GM19351 (cell line): ENCODE measurements around the gene ADRB2.
A peak's percentile ranks its signal among the peaks of the same experiment; 100 is the strongest.
"Not testable (repeated sequence)": the region's sequence is repeated elsewhere in the genome, so short reads cannot be mapped to it uniquely, and the experiment has no call there.

Experiments used
- ATAC-seq: cut with Tn5 transposase; IDR thresholded peaks from one replicate; pipeline ENCODE4 v1.9.1; 2021; ENCODE audit warnings: mild to moderate bottlenecking, moderate library complexity; ENCODE audit not compliant: unreplicated experiment

ADRB2 gene

GRCh38 chr5:148853868-148854267, 27.5 kb downstream of the ADRB2 start:
- ATAC-seq: peak; percentile 59

- no peak for ATAC-seq
These were observed 29.0 kb downstream of the ADRB2 start for GRCh38 chr5:148855249-148856008.

GRCh38 chr5:148856009-148856367, 29.6 kb downstream of the ADRB2 start:
- no peak for ATAC-seq

- no peak for ATAC-seq
These were observed 30.0 kb downstream of the ADRB2 start for GRCh38 chr5:148856424-148856823.

- no peak for ATAC-seq
These were observed 31.1 kb downstream of the ADRB2 start for GRCh38 chr5:148857474-148857873.

- no peak for ATAC-seq
These were observed 31.7 kb downstream of the ADRB2 start for GRCh38 chr5:148858106-148858505.

GRCh38 chr5:148858547-148858946, 32.1 kb downstream of the ADRB2 start:
- no peak for ATAC-seq

- ATAC-seq: no peak
These were observed 33.3 kb downstream of the ADRB2 start for GRCh38 chr5:148859703-148860102.

- no peak for ATAC-seq
These were observed 34.2 kb downstream of the ADRB2 start for GRCh38 chr5:148860599-148860998.

- ATAC-seq: no peak
These were observed 34.7 kb downstream of the ADRB2 start for GRCh38 chr5:148861088-148861487.

GRCh38 chr5:148861696-148862095, 35.3 kb downstream of the ADRB2 start:
- no peak for ATAC-seq

GRCh38 chr5:148864113-148864841, 37.9 kb downstream of the ADRB2 start:
- ATAC-seq: no peak

GRCh38 chr5:148866024-148866423, 39.6 kb downstream of the ADRB2 start:
- no peak for ATAC-seq

- no peak for ATAC-seq
These were observed 46.7 kb downstream of the ADRB2 start for GRCh38 chr5:148873120-148873519.

- ATAC-seq: no peak
These were observed 47.5 kb downstream of the ADRB2 start for GRCh38 chr5:148873690-148874485.

- no peak for ATAC-seq
These were observed 48.9 kb downstream of the ADRB2 start for GRCh38 chr5:148875205-148875875.

- ATAC-seq: not testable (repeated sequence)
These were observed 51.0 kb downstream of the ADRB2 start for GRCh38 chr5:148877436-148877835.
